ENCODE measurements around the gene ERC2.

GRCh38 chr3:55947406-55947805 is 520.9 kb downstream of the ERC2 start:
- TF ChIP-seq CTCF (IDR thresholded peaks at IDR 0.05; ENCODE audit: low read length): no peak
- no peak for TF ChIP-seq EZH2 (IDR thresholded peaks at IDR 0.05; ENCODE audit: borderline replicate concordance, low read length)
